NK-92 (cell line): Measurements from ENCODE around the gene ARHGAP22.

Experiments
- DNase-seq: peaks from one replicate; lab custom pipeline; 2025; ENCODE audit not compliant: unreplicated experiment; lab: John Stamatoyannopoulos, UW

ARHGAP22 gene

DNA sequence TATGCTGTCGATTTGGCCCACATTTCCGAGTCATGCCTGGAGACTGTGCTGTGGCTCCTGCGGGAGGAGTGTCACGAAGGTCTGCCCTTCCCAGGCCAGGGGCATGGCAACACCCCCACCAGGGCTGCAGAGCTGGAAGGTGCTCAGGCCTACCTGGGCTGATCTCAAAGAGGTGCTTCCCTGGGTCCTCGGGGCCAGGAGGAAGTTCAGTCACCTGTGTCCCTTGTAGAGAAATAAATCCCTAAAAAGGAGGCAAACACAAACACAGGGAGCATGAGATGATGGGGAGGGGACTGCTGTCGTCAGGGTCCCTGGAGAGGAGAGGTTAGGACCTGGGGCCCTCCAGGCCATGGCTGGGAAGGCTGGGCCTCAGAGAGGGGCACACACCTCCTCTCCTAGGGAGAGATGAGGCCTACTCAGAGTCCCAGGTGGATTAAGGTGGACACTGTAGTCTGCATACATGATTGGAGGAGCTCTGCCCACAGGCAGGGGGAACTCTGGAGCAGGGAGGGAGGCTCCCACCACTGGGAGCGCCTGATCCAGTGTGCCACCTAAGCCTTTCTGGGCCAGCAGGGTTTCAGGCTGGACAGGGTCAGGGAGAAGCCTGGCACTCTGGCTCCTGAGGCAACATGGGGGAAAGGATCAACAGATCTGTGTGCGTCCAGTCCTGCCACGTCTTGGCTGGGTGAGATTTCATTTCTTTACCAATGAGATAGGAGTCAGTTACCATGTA is 49.4 kb downstream of the ARHGAP22 start:
- DNase-seq, result no peak

DNA sequence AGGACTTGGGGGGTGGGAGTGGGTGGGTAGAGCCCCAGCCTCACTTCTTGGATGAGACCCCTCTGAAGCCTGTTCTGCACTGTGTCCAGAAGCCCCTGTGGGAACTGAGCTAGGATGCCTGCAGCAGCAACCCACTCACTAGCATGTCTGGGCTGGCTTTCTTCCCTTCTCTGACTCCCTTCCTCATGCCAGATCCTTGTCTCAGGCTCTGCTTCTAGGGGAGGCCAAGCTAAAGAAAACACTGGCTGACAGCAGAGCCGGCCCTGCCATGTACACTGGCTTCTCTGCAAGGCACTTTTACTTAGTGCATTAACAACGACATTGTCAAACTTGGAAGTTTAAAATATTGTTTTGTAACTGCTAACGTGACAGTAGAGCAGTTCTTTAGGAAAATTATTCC is 50.2 kb downstream of the ARHGAP22 start:
- DNase-seq, result no peak

DNA sequence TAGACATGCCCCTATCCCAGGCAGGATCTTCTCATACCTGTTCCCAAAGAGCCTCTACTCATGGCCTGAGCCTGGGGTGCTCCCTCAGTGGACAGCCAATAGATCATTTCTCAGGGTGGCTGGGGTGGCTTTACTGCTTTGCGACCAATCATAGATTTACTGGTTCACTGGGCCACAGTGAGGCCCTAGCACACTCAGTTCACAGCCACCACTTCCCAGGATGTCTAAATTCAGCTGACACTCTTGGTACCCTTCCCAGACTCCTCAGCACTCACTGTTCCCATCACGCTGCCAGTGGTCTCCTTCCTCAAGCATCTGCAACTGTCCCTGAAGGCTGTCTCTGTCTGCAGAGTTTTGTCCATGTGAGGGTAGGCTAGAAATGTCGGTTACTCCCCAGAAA is 50.6 kb downstream of the ARHGAP22 start:
- no peak for DNase-seq

DNA sequence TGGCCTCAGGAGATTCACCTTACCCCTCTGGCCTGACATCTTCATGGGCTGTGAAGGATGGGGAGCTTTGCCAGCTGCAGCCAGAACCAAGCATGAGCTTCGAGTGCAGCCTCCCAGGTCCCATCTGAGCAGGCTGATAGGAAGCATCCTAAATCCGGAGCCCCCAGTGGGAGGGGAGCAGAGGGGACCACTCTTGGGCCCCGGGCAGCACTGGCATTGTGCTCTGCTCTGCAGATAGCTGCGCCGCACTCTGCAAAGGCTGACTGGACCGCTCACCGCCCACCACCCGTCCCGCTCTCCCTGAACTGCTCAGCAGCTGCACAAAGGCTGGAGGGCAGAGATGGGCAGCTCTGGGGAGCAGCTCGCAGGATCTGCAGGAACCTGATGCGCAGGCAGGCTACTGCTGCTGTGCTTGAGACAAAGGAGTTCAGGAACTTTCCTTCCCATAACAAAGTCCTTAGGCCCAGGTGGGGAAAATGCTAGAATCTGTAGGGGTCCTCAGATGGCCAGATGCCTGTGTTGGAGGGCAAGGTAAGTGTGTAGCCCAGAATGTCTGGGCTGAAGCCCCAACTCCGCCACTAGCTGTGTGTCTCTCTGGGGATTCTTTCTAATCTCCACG is 51.8 kb downstream of the ARHGAP22 start:
- DNase-seq, result no peak

DNA sequence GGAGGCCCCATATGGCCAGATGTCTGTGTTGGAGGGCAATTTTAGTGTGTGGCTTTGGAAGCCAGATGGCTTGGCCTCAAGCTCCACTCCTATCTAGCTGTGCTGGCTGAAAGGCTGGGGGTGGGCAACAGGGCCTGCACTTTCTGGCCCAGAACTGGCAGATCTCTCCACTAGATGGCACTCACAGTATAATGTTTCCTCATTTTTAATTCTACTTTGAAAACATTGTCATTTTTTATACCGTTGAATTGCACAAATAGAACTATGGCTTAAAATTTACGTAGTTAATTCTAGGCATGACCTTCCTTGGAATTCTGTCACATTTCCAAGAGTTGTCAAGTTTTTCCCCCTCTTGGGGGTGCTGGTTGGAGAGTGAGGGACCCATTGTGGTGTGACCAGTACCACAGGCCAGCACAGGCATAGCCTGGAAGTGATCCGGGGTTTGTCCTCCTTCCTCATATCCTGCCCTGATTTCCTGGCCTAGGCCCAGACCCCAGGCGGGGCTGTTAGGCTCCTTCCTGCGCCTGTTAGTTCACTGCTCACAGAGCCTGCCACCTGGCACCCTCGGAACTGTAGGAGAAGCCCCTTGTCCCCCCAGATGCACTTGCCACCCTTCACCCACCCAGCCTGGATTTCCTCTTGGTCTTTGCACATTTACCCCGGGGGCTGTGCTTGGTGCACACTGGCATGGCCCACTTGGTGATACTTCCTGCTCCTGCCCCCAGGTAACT is 52.8 kb downstream of the ARHGAP22 start:
- DNase-seq, result no peak

DNA sequence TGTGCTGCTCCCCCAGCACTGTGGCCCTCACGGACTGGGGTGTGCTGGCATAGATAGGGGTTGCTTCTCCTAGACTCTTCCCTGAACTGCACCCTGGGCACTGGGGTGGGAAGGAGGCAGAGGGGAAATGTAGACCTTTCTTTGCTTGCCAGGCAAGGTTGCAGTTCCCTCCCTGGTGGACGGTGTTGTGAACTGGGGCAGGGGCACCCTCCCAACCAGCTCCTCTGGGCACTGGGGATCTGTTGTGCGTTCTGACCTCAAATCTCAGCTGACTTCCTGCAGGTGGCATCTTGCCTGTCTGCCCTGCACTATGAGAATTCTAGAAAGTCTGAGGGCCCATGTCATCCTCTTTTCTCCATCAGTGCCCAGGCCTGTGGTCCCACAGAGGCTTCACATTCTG is 53.9 kb downstream of the ARHGAP22 start:
- DNase-seq, result no peak

DNA sequence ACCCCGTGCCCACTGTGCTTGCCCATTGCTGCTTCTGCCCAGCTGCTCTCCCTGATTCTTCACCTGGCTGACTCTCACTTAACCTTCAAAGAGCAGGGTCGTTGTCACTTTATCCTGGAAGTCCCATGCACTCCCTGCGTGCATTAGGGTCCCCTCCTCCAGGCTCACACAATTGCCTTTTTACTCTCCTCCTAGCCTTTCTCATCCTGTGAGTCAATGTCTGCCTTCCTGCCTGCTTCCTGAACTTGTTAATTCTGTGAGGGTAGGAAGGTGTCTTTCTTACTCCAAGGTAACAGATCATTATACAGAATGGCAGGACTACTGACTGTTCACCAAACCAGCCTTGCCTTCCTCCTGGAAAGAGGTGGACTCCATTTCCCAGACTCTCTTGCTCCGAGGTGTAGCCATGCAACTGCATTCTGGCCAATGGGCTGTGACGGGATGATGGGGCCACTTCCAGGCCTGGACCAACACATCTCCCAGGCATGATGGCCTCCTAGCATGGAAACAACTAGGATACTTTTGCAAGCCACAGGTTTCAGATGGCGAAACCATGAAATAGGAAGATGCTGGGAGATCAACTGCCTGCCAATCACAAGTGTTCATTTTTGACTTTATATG is 54.7 kb downstream of the ARHGAP22 start:
- DNase-seq, result no peak

DNA sequence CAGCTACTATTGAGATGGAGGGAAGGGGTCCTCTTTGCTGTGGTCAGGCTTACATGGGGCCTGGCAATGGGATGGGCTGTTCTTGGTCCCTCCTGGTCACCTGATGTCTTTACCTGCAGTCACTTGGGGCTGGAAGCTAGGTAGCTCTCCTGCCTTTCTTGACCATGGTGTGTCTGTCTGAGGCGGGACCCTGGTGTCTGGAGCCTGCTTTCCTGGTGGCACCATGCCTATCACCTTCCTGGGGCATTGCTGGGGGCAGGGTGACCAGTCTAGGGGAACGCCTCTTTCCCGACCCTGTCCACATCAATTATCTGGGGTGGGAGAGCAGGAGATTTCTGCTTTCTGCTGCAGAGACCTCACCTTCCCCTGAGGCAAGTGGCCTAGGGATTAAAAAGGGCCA is 55.6 kb downstream of the ARHGAP22 start:
- no peak for DNase-seq

DNA sequence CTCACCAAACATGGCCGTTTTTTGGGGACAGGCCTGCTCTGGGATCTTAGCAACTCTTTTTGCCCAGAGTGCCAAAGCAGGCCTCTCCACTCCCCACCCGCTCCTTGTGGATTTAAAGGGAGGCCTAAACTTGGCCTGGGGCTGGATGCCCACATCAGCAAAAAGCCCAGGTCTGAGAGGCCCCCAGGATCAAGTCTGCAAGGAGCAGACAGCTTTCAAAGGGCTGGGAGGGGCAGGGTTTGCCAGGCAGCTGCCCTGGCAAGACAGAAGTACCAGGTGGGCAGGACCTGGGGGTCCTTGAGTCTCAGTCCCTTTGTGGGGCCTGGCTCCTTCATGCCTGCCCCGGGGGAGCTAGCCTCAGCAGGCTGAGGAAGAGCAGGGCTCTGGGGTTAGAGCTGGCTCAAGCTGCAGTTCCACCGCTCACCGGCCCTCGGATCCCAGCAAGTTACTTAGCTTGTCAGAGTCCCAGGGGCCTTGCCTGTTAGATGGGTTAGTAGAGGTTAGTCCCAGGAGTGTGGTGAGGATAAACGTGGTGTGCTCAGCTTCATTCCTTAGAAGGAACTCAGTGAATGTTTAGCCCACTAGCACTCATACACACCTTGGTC is 56.2 kb downstream of the ARHGAP22 start:
- DNase-seq, result no peak

DNA sequence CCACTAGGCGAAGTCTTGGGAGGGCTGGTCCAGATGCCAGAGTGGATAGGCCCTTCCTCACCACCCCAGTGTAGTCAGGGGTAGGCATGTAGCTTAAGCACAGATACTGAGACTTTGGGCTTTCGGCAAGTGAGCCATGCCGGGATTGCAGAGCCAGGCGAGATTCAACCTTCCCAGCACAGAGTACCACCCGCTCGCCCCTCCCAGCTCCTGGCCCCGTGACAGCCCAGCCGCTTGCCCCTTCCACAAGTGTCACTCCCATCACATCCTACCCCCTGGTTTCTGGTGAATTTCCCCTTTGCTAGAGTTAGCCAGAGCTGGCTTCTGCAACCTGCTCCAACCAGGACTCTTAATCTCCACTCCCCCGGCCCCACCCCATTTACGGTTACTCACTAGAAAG is 56.9 kb downstream of the ARHGAP22 start:
- no peak for DNase-seq

DNA sequence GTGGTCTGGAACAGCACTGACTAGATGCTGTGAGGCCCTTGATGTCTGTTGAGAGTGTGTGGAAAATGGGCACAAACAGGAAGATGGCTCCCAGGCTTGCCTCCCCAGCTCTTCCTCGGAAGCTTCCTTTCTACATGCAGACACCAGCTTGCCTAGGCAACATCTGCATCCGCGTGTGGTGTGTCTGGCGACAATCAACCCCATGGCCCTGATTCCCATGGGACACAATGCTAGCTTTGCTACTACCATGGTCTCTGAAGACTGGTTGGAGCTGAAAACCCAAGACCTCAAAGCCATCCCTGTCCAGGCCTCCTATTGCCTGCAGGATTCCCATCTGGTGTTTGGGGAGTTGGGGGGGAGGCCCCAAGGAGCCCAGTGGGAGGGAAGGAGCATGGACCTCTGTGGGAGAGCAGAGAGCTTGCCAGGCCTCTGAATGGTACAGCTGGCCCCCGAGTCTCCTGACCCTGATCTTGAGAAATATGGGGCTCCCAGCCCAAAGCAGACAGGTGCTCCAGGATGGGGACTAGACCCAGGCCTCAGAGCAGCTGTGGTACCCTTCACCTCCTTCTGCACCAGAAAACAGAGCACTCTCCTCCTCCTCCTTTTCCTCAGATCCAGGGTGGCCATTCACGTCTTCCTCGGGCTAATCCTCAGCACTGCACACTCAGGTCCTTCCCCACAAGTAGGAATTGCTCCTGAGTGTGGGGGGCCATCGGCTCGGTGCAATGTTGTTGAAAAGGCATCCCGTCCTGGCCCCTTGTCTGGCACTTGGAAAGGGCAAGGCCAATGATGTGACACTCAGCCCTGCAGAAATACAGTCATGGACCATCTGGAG is 57.6 kb downstream of the ARHGAP22 start:
- no peak for DNase-seq

DNA sequence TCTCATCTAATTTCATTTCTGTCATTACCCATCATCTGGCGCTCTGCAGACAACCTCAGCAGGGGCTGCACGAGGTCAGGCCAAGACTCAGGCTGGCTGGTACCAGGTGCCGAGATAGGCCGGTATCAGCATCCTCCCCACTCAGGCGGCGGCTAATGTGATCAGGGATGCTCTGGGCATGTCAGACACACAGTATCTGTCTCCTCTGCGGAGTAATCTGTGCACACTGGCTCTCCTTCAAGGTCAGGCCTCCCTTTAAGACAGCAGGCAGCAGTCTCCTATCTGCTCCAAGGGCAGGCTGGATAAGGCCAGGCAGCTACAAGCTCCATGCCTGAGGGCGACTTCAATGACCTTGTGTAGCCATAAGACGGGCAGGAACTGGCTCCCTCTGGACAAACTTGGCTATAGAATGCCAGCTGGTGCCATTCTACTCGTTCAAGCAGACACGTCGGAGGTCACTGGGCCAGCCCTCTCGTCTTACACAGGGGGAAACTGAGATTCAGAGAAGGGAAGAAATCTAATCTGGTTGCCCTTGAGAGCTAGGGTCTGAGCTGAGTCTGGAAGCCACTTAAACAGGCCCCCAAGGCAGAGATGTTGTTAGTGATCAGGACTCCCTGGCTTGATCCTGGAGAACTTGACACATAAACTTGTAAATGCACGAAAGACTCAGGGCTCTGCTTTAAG is 59.3 kb downstream of the ARHGAP22 start:
- no peak for DNase-seq

DNA sequence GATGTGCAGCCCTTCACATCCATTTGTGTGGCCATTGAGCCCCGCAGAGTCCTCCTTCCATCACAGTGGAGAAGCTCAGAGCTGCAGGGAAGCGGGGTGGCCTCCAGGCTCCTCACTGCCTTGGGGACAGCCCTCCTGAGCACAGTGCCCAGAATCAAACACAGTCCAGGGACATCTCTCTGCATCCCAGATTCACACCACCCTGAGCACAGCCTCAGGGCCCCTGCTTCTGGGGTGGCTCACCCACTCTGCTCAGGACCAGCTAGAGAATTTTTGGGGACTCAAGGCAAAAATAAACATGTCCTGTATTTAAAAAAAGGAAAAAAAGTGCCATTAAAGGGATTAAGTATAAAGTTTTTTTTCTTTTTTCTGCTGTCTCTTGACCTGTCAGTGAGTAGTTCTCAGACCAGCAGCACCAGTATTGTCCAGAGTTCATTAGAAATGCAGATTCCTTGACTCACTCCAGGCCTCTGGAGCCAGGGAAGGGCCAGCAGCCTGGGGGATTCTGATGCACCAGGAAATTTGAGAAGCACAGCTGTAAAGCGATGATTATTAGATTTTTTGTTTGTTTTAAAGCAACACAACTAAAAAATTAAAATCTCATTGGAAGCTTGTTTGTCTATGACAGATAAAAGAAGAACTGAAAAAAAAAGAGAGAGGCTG is 61.6 kb downstream of the ARHGAP22 start:
- DNase-seq, result no peak

DNA sequence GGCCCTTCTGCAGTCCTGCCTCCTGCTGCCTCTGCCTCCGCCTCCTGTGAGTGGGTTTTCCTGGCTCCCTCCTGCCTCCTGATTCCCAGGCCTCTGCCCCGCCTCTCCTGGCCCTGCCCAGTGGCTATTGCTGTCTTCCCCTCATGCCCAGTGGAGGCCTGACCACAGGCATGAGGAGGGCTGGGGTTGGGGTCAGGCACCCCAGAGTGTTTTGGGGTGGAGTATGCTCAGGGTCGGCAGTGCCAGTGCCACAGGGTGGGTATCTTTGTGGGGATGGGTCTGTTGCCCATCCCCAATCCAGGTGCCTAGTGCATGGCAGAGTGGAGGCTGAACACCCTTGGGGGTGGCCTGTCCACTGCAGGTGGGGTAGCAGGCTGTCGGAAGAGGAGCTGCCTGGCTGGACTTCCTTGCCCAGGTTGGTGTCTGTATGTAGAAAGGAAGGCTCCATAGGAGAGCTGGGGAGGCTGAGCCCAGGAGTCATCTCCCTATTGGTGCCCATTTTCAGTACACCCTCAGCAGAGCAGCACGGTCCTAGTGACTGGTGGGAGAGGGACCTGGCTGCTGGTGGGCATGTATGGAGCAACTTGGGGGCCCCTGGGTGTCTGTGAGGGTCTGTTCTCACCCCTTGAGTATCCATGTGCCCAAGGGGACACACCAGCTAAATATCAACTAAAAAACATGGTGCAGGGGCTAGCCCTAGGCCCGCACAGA is 62.2 kb downstream of the ARHGAP22 start:
- DNase-seq, result no peak

DNA sequence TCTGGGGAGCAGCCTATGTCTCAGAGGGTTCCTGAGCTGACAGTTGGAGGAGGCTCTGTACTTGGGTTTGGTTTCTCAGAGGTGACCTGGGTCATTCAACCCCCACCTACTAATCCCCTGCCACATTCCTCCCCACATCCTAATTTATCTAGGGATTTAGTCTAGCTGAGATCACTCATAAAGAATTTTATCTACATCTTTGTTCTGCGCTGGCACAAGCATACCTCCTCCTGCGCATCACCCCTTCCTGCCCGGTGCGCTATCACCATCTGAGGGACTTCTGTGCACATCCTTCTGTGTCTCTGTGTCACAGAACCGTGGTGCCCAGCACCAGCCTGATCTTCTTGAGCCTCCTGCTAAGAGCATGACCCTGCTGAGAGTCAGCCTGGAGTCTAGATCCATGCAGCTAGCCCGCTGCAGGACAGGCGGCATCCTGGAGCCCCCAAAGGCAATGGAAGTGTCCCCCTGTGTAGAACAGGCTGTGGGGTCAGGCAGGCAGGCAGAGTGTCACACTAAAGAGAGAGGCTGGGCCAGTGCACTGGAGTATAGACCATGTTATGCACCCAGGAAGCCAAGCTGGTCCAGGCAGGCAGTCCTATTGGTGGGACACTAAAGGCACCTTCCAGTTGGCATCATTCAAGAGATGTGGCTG is 63.6 kb downstream of the ARHGAP22 start:
- DNase-seq, result no peak

DNA sequence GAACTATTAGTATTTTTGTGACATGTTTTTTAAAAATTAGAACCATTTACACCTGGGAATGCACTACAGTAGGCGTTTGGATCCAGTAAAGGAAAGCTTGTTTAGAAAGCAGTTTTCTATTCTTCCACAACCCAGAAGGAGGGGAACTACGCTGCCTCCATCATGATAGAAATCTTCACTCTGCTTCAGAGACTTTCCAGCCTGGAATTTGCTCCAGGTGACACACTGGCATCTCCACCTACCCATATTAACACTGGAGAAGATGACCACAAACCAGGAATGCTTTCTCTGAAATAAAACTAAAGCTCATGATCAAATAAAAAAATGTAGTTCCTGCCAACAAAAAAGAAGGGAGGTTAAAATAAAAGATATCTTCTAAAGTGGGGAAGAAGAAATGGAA is 66.3 kb downstream of the ARHGAP22 start:
- no peak for DNase-seq

DNA sequence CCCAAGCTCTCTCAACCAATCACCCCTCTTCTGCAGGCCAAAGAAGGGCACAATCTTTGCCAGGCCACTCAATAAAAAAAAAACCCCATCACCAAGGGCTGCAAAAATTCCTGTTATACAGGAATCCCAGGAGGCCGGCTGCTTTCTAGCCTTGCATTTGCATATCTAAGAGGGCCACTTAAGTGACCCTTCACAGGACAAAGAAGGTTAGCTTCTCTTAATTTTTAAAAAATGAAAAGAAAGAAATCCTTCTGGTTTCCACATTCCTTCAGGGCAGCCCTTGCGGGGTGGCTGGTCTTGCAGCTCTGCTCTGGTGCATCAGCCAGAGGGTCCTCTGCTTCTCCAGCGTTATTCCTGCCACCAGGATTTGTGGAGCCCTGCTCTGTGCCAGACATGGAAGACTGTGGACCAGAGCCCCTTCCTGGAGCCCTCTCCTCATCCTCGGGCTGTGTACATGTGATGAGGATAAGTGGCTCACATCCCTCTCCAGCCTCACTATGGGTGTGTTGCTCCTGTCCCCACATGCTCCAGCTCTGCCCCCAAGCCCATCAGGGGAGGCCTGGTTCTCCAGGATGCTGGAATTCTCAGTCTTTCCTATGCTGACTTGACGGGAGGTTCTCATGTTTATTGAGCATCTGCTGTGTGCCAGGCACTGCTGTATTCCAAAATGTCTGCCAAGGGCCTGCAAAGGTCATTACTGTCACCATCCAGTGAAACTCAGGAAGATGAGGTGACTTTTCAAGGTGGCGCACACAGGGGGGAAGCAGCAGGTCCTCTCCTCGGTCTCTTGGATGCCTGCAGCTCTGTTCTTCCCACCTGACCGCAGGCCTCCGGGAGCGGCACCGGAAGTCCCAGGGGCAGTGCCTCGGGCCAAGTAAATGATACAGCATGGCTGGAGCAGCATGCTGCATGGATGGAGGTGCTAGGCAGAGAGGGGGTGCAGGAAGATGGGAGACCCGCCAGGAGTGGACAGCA is 67.7 kb downstream of the ARHGAP22 start:
- DNase-seq, result no peak
